NCI-H2029 (cell line): Measurements from ENCODE around the gene HOXB9.

Experiments
- DNase-seq: peaks from one replicate; lab custom pipeline; 2025; lab: John Stamatoyannopoulos, UW

HOXB9 gene

DNA sequence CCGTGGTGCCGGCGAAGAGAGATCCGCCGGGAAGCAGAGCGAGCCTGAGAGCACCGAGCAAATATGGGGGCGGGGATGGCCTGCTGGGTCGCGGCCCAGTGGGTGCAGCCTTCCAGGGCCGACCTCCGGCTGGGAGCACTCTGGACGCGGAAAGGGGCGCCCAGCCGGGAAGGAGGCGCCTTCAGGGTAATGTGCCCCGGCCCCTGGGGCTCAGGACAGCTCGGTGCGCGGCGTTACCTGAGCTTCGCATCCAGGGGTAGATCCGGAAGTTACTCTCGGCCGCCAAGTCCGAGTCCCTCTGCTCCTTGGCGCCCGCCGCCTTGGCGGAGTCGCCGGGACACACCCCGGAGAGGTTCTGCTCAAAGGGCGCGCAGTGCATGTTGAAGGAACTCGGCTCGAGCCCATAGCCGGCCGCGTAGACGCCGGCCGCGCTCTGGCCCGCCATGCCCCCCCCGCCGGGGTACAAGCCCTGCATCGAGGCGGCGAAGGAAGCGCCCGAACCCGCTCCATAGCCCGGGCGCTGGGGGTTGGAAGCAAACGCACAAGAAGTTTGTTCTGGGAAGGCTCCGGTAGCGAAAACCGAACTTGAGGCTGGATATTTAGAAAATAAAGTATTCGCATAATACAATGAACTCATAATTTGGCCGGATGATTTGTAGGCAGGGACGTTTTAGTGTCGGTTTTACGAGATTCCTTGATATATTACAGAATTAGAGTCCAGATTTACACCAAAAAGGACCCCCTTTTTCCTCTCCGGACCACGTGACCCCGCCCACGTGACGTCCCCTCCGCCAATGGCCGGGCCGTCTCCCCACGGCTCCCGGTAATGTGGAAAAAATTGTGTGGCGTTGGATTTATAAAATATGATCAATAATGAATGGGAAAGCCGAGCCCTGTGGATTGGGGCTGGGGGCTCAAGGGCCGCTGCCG is 15.6 kb downstream of the HOXB9 start, which contains the start of gene HOXB7:
HOXB7 (minus strand) TSS at position 736 of the 930 bp plus-strand sequence; CDS start at position 637, 99 bp downstream.
- DNase-seq, result peak; percentile 61

DNA sequence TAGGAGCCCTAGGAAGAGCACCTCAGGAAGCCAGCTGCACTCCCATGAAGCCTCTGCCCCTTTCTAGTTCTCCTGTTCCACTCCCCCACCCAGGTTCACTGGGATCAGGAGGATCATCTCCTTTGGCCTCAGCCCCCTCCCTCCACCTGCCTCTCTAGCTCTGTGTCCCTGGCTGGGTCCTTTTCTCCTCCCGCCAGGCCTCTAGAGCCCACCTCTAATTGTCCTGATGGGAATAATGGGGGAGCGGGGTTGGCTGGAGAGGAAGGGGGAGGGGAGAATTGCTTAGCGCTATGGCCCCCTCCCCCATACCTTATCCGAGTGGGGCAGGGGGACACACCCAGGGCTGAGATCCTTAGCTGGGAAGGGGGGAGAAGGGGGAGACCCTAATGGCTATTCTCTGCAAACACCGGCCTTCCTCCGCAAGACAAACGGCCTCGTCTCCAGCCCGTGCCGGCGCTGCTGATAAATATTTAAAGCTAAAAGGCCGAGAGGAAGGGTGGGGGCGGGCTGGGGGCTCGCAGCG is 16.3 kb downstream of the HOXB9 start:
- no peak for DNase-seq

DNA sequence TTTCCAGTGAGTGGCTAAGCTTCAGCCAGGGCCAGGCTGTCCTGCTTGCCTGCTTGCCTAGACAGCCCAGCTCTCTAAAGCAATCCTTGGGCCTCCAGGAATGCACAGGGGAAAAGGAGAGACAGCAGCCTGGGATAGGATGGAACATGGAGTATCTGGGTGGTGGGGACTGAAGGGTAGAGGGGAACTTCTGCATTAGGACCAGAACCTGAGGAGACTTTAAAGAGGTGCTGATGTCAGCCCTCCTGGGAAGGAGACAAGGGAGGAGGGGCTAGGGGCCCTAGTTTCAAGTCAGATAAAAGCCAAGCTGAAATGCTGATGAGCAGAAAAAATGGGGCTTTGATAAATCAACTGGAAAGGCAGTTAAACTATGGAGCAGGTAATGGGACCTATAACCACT is 17.1 kb downstream of the HOXB9 start:
- DNase-seq, result no peak

DNA sequence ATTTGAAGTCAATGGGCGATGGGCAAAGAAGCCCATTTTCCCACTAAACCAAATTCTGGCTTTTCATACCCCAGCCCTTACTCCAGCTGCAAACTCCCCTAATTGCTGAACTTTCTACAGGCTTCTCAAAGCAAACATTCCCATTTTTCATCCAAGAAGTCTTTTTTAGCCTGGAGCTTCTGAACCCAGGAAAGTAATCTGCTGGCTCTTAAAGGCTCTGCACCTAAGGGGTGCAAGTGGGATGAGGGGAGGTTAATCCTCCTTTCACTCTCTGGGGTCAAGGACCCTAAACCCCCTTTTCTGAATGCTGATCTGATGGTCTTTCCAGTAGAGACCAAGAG is 17.7 kb downstream of the HOXB9 start:
- DNase-seq, result no peak

DNA sequence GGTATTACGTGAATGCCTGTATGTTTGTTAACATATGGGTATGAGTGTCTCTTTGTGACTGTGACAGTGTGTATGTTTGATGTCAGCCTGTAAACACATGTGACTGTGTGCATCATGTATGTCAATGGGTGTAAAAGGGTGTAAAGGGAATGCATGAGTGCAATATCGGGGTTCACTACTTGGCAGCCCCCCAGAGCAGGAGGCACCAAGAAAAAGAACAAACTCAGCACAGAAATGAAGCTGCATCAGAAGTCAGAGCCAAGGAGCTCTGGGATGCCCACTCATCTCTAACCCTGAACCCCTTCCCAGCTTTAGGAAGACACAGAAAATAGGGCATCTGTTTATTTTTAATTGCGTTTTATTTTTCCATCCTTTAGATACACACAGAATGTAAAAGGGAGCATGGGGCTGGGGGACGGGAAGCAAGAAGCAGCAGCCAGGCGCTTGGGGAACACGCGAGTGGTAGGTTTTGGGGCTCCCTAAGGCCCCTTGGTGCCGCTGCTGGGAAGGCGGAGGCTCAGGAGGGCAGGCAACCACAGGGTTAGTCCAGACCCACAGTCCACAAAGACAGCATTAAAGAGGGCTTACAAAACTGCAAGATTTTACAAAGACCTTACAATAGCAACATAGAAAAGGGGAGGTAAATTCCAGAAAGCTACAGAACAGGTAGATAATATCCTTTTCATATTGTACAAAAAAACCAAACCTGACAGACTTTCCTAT is 19.1 kb downstream of the HOXB9 start:
- no peak for DNase-seq

DNA sequence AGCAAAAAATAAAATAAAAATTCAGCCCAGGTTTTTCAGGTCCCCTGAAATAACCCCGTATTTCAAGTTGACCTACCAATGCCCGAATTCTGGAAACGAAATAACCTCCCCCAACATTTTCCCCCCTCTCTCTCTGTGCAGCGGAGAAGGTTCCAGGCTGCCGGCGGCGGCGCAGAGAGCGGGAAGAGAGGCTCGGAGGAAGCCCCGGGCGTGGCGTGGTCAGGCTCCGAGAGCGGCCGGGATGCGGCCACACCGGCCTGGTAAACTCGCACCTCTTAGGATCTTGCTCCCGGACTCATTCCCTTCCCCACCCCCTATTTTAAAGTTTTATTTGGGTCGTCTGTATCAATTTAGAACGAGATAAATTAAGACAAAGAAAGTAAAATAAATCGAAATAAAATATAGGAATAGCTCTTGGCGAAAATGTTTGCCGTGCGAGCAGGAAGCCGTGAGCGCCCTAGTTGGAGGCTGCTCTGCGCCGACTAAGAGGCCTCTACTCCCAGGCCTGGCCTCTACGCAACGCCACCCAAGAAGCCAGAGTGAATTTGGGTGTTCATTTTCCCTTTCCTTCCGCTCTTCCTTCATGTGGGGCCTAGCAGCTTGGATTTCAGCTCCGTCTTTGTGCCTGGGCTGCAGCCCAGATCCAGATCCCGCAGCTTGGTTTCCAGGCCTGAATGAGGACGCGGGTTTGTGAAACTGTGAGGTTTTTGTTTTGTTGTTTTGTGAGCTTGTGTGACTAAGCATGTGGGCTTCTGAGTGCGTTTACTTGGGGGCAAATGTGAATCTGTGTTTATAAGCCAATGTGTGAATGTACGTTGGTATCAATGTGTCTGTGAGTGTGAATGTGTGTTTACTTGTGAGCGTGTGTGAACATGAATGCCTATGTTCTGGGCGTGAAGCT is 19.9 kb downstream of the HOXB9 start:
- DNase-seq, result no peak

DNA sequence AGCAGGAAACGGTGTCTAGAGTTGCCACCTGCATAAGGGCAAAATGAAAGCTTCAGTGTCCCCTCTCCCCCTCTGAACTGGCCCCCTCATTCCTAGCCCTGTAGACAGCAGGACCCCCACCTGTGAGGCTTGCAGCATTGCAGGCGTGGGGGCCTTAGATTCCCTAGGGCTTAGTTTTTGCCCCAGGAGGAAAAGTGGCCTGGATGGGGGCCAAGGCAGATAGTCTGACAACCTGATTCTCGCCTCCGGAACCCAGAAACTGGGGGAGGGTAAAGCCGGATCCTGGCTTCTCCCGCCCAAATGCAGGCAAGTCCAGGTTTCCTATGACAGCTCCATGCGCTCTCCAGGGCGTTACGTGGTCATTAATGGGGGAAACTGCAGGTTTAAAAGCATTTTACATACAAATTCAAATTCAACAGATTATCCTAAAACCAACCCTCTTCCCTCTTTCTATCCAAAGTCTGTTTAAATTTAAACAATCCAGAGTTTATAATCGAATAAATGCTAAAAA is 20.7 kb downstream of the HOXB9 start:
- no peak for DNase-seq

DNA sequence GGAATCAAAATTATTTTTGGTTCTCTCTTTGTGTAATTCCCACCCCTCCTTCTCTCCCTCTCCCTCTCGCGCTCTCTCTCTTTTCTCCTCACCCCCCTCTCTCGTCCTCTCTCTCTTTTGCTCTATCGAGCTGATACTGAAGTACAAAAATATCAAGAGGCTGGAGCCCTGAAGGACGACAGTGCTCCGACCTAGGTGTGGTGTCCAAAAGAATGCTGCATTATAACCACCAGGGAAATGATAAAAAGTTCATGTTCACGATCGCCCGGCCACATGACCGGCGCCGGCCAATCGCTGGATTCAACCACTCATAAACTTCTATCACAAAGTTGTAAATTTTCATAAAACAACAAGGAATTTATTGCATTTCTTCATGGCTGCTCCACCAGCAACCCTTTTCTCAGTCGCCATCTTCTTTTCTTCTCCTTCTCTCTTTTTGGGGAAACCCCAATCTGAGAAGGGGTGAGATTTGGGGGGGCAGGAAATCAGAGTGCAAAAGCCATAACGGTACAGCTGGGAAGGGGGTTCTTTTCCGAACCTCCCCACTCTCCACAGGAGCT is 21.3 kb downstream of the HOXB9 start, which contains the start of gene HOXB6:
HOXB6 (minus strand) TSS at position 217 of the 560 bp plus-strand sequence. CDS start 6,836 bp downstream, outside the sequence.
- DNase-seq, result no peak

DNA sequence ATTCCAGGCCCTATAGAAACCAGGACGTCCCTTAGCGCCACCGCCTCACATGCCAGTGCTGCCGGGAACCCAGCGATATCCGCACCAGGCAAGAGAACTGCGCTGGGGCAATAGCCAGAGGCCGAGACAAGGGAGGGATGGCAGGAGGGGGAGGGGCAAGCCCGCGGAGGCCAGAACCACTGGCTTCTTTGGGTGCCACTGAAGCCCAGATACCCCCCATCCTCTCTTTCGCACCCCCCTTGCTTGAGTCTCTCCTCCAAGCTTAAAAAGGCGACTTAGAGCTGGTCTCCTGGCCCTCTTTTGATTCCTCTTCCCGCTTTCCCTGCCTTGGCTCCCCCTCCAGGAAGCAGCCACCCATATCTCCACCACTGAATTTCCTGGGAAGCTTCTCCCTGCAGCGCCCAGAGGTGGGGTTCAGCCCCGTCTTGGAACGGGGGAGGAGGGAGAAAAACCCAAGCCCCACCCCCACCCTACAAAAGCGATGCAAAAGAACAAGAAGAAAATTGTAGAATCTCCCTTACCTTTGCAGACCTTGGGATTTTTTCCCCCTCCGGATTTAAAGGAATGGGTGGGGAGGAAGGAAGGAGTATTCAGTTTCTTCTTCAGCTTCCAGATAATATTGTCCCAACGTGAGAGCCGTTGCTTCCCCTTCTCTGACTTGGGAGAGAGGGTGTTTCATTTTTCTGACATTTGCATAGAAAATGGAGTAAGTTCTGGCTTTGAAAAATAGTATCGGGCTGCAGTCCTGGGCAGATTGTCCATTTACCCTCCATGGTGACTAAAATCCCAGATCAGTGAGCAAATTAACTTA is 22.0 kb downstream of the HOXB9 start:
- DNase-seq, result no peak

DNA sequence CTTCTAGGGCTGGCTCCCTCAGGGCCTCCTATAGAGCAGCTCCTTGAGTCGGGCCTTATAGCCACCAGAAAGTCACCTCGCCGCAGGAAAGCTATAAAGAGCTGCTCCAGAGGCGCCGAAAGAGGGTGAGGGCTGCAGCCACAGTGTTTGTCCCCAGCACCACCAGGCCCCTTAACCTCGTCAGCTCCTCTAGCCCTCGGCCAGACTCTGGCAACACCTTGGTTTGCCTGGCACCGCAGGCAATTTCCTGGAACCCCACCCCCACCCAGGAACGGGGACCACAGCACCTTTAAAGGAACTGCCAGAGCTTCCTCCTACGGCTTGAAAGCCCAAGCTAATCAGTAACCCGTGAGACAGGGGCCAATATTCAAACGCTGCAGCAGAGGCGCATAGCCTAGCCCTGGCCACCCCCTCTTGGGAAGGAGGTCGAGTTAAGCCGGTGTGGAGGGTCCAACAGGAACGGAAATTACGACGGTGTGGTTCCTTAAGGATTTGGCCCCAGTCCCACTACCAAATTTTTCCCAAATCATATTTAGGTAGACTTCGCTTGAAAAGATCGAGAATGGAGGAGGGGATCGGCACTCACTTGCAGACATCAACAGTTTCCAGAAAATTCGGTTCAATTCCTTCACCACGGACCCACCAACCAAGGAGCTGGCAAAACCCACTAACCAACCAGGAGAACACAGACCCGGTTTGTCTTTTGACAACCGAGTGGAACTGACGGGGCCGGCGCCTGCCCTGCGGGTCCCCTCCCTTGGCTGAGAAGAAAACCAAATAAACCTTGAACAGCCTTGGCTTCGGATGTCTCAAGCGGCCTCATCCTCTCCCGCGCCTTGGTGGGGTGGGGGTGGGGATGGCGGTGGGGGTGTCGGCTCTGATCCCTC is 24.4 kb downstream of the HOXB9 start:
- no peak for DNase-seq

DNA sequence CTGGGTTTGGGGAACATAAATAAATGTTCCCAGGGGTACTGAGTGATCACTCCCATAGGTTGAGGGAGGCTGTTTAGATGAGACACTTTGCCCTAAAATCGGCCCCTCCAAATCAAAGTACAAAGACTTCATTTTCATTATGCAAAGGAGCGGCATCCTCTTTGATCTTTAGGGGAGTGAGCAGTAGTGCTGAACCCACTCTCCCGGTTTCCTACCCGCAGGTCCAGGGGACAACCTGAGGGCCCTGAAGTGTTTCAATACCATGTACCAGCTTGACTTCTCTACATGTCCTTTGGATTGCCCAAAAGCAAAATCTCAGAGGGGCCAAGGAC is 25.0 kb downstream of the HOXB9 start:
- DNase-seq, result no peak

DNA sequence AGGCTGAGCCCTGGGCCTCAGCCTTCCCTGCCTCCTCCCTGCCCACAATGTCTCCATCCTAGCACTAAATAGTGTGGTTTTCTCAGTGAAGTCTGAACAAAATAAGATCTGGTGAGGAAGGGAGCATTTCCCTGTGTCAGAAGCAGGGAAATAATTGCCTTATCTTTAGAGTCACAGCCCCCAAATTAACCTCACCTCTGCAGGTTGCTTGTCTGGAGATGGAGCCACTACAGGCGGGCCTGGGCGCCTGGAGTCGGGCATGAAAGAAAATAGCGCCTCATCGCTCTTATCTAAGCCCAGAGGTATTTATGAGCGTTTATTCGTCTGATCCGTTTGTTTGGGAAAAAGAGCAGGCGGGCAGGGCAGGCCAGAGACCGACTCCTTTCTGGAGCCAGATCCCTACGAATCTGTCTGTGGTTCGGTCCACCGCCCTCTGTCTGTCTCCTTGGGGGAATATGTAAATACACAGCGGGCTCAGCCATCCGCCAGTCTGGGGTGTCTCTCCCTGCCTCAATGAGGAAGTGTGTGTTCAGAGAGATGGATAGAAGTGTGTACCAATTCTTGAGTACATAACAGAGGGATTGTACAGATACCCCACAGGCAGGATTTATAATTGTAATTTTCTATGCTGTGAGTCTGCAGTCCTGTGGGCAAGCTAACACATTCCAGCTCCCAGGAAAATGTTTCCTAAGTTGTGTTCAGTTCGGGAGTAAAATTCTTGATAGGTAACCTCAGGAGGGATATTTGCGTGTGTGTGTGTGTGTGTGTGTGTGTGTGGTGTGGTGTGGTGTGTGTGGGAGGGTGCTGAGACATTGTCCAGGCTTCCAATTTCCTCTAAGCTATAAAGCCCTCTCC is 25.7 kb downstream of the HOXB9 start:
- DNase-seq, result no peak

DNA sequence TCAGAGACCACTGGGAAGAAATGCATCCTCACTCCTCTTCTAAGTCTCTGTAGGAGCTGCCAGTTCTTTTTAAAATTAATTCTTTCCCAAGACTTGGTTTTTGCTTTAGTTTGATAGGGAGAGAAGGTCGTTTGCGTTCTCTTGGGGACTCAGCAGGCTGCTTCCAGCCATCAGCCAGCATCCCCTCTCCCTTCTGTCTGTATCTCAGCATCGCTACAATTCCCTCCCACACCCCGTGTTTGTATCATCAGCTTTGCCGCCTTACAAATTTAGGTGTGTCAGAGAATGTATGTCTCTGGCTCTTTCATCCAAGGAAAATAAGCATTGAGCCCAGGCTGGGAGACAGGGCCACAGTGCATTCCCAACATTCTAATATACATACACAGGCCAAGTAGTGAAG is 26.8 kb downstream of the HOXB9 start:
- no peak for DNase-seq

DNA sequence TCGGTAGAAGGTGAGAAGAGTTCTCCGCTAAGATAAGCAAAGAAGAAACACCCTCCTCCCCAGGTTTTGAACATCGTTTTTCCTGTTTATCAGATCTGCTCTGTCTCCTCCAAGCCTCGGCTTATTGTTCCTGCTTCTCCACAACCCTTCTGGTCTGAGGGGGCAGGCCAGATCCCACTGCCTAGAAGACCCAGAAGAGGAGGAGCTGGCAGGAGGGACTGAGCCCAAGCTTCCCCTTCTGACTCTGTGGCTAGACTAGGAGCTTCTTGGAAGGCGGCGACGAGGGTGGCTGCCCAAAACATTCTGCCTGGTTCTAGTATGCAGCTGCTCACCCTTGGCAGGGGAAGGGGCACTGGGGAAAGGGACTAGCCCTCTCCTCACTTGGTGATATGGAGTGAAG is 27.4 kb downstream of the HOXB9 start:
- DNase-seq, result no peak

DNA sequence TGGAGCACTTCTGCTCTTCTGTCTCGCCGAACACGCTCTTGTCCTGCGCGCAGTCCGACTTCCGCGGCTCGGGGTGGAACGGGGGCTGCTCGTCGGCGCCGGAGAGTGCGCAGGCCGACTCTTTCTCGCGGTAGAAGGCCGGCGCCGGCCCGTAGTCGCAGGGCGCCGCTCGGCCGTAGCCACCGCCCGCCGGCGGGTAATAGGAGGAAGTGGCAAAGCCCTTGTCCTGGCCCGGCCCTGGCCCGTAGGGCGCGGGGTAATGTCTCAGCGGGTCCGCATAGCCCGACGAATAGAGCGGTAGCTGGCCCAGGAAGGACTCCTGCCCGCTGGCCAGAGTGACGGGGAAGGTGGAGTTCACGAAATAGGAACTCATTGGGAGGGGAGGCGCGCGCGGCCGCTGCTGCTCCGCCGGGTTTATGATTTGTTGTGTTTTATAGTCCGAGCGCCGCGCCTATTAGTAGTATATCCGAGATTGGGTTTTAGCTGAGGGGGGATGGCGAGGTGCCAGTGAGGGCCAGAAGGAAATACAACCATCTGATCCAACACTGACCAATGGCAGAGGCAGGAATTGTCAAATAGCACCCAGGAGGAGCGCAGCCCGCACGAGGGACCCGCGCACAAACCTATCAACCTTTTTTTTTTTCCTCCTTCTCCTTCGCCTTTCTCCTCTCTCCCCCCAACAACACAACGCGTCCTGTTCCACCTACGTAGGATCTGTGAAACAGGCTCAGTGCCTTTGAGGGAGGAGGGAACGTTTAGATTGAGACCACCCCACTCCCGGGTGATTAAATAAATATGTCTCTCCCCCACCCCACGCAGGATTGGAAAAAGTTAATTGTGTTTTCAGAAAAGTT is 28.2 kb downstream of the HOXB9 start:
- DNase-seq, result peak; percentile 79

DNA sequence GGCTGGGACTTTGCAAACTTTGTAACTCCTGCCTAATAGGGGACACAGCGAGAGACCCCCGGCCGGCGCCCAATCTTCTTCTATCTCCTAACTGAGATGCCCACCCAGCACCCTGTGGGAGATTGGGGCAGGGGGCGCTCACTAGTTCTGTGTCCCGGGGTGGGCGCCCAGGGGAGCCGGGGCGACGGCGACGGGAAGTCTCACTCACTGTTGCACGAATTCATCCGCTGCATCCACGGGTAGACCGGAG is 28.7 kb downstream of the HOXB9 start:
- no peak for DNase-seq

DNA sequence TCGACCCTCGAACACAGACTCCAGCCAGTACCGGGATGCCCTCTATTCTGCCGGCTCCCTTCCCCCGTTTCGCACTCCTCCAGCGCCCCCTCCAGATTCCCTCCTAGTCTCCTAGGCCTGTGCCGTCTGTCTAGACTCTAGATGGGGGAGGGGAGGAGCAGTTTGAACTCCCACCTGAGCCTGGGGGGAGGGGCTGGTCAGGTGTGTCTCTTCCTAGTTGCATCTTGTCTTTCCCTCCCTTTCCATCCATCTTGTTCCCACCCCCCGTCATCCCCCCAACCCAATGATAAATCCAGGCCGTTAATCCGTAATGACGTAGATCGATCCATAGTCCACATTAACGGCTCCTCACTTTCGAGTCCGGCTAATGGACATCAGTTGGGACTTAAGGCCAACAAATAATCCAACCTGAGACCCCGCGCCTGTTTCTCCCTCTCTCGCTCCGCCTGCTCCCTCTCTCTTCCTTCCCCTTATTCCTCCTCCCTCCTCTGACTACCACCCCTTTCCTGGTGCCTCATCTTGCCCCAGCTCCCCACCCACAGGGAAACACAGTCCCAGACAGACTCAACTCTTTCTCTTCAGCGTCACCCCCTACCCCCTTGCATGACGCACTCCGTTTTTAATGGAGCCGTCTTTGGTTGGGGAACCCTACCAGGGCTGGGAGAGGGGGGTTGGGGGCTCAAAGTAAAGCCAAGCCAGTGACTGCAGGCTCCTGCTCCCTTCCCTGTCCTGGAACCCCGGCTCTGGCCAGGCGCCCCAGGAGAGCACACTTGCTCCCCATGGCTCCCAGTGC is 29.2 kb downstream of the HOXB9 start:
- DNase-seq, result peak; percentile 83
